CD4-positive, alpha-beta T cell (primary cell): ENCODE results near the gene RBM45. TPM values are rescaled to one million over a fixed set of nuclear protein-coding genes. Genes with fewer than 3 reads are reported as not detected.
"Not testable (repeated sequence)": the region's sequence is repeated elsewhere in the genome, so short reads cannot be mapped to it uniquely, and the experiment has no call there.

Experiments used
- ATAC-seq: fragments of 200-7000 bp; cut with Tn5 transposase; one replicate; pipeline ENCODE4 v1.10.0; 2022; ENCODE audit warnings: mild to moderate bottlenecking; ENCODE audit not compliant: poor library complexity
- CTCF ChIA-PET: fragments of 350-600 bp; sonication (Branson Sonifier 250); formaldehyde crosslinking; loops from one replicate; lab custom pipeline; 2021; ENCODE audit warnings: antibody characterized with exemption, inconsistent platforms; lab: Charles Lee
- POLR2A ChIA-PET: fragments of 350-600 bp; sonication (Branson Sonifier 250); formaldehyde crosslinking; loops from one replicate; lab custom pipeline; 2021; ENCODE audit warnings: antibody characterized with exemption, inconsistent platforms; lab: Charles Lee
- DNase-seq, 14 experiments: peaks; one replicate each; pipeline ENCODE4 v3.0.0-alpha.2; 2013 to 2020; ENCODE audit warnings: mixed read lengths in 2 of 14
- H3K27ac ChIP-seq, 2 donors: one replicate each; pipeline versions ENCODE4 v1.5.1 to v1.7.0; 2013; ENCODE audit warnings: low read length in 2 of 2, low read depth in 1 of 2, mild to moderate bottlenecking in 1 of 2
- H3K27me3 ChIP-seq, 2 experiments: 1 replicate in 1 of 2; 2 replicates in 1 of 2; pipeline versions ENCODE4 v1.6.1 to v1.7.0; 2013; ENCODE audit warnings: low read length in 2 of 2, control low read depth in 1 of 2, mild to moderate bottlenecking in 1 of 2, moderate library complexity in 1 of 2; ENCODE audit not compliant: insufficient read depth in 2 of 2, control insufficient read depth in 1 of 2
- H3K36me3 ChIP-seq: one replicate; pipeline ENCODE4 v1.6.1; 2013; ENCODE audit warnings: low read length, control low read depth; ENCODE audit not compliant: insufficient read depth
- H3K4me1 ChIP-seq: one replicate; pipeline ENCODE4 v1.6.1; 2013; ENCODE audit warnings: low read length, control low read depth; ENCODE audit not compliant: insufficient read depth
- H3K4me3 ChIP-seq: one replicate; pipeline ENCODE4 v1.5.1; 2013; ENCODE audit warnings: mild to moderate bottlenecking, low read length, moderate library complexity
- H3K9me3 ChIP-seq, 2 experiments: 1 replicate in 1 of 2; 2 replicates in 1 of 2; pipeline versions ENCODE4 v1.6.1 to v1.7.0; 2013; ENCODE audit warnings: low read length in 2 of 2, mild to moderate bottlenecking in 2 of 2, control low read depth in 1 of 2, moderate library complexity in 1 of 2; ENCODE audit not compliant: control insufficient read depth in 1 of 2, insufficient read depth in 1 of 2
- H3K27ac Mint-ChIP-seq: one replicate; pipeline ENCODE4 v1.8.0; 2020; ENCODE audit warnings: mixed read lengths
- H3K27me3 Mint-ChIP-seq: one replicate; pipeline ENCODE4 v1.8.0; 2021; ENCODE audit warnings: mixed read lengths
- H3K36me3 Mint-ChIP-seq: one replicate; pipeline ENCODE4 v1.8.0; 2021; ENCODE audit warnings: low read depth, mixed read lengths
- H3K4me1 Mint-ChIP-seq: one replicate; pipeline ENCODE4 v1.8.0; 2021; ENCODE audit warnings: low read depth, mixed read lengths
- H3K4me3 Mint-ChIP-seq: one replicate; pipeline ENCODE4 v1.8.0; 2020; ENCODE audit warnings: mild to moderate bottlenecking, mixed read lengths
- H3K9me3 Mint-ChIP-seq: one replicate; pipeline ENCODE4 v1.8.0; 2020; ENCODE audit warnings: mixed read lengths
- intact Hi-C, 2 experiments: fragments of 100-400 bp; cut with DNase I in 1 of 2; cut with micrococcal nuclease in 1 of 2; formaldehyde crosslinking; loops; one replicate each; pipeline versions ENCODE4 v1.15.1 to v1.9.0; 2023 to 2025; cut with DNase I, micrococcal nuclease
- total RNA-seq, 174 experiments: library from RNA in 2 of 174; stranded (reverse) in 2 of 174; gene quantifications; one replicate each; pipeline ENCODE4 v1.2.3 and lab custom pipeline; 2021 to 2026
- TF ChIP-seq, protein P1 (sequence below): fragments of 200-600 bp; IDR thresholded peaks from one replicate; pipeline ENCODE4 v1.8.0; 2022; ENCODE audit warnings: antibody characterized with exemption, mild to moderate bottlenecking

Gene RBM45
- total RNA-seq, 2 experiments from 2014 or later, result 6.9 to 9.5 TPM

DNA sequence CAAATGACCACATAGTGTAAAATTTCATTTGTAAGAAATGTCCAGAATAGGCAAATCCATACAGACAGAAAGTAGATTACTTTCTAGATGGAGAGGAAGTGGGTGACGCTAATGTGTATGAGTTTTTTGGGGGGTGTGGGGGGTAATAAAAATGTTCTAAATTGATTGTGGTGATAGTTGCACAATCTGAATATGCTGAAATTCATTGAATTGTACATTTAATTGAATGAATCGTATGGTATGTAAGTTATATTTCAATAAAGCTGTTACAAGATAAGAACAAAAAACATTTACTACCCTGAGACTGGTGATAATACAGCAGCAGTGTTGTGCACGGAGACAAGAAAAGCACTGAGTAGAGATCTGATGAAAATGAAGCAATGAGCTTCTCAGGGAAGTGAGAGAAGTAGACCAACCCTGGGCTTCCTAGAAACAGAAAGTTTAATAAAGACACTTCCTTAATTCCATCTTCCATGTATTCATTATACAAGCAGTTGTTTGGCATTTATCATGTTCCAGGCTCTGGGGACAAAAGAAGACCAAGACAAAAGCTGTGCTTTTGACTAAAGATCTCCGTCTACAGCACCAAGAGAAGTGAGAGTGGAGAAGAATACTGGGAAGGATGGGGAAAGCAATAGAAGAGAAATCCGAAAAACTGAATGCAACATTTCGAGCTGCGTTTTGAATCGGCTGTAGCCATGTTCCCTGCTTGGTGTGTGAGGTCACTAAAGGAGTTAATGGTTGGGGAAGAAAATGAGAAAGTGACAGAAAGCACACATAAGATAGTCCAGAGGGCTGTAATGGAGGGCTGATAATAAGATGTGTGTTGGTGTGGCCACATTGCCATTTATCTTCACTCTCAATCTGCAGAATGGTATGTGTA is 37.9 kb upstream of the RBM45 start:
- H3K27ac ChIP-seq, result no peak overlapping the region
- H3K9me3 Mint-ChIP-seq, result no peaks in the 10 kb centered on the region
- H3K36me3 ChIP-seq, result no peaks in the 10 kb centered on the region
- ChIA-PET CTCF (no interaction called here), POLR2A (no interaction called here)
- H3K27me3 Mint-ChIP-seq, result peaks cover 69% of the 10 kb centered on the region
- no peaks in the 10 kb centered on the region for H3K4me1 Mint-ChIP-seq
- H3K4me1 ChIP-seq, result peaks cover 9% of the 10 kb centered on the region
- H3K27me3 ChIP-seq, result peaks cover 35 to 38% of the 10 kb centered on the region in 2 experiments
- H3K4me3 Mint-ChIP-seq, result no peak overlapping the region
- ATAC-seq (no peak), DNase-seq (no peak)
- H3K36me3 Mint-ChIP-seq, result no peaks in the 10 kb centered on the region
- TF ChIP-seq, protein P1, sequence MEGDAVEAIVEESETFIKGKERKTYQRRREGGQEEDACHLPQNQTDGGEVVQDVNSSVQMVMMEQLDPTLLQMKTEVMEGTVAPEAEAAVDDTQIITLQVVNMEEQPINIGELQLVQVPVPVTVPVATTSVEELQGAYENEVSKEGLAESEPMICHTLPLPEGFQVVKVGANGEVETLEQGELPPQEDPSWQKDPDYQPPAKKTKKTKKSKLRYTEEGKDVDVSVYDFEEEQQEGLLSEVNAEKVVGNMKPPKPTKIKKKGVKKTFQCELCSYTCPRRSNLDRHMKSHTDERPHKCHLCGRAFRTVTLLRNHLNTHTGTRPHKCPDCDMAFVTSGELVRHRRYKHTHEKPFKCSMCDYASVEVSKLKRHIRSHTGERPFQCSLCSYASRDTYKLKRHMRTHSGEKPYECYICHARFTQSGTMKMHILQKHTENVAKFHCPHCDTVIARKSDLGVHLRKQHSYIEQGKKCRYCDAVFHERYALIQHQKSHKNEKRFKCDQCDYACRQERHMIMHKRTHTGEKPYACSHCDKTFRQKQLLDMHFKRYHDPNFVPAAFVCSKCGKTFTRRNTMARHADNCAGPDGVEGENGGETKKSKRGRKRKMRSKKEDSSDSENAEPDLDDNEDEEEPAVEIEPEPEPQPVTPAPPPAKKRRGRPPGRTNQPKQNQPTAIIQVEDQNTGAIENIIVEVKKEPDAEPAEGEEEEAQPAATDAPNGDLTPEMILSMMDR, result no peak
- H3K9me3 ChIP-seq, result peaks cover 0 to 10% of the 10 kb centered on the region in 2 experiments
- H3K4me3 ChIP-seq, result no peak overlapping the region
- no peak overlapping the region for H3K27ac Mint-ChIP-seq
- intact Hi-C loops, result no loop called here

DNA sequence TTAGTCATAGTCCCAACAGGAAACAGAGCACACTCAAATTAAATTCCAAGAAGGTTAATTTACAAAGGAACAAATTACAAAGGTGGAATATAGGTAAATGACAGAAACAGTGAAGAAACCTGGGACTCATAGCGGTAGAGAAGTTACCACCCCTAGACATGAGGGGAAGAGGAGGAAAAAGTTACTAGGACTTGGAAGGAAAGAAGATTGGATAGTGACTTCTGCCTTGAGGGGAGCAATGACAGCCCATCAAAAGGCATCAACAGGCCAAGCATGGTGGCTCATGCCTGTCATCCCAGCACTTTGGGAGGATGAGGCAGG is 37.3 kb upstream of the RBM45 start:
- Histone ChIP-seq H3K27ac (no peak overlapping the region), H3K36me3 (no peaks in the 10 kb centered on the region), H3K9me3 (peaks cover 0 to 10% of the 10 kb centered on the region in 2 experiments), H3K4me1 (peaks cover 9% of the 10 kb centered on the region), H3K27me3 (peaks cover 34 to 35% of the 10 kb centered on the region in 2 experiments), H3K4me3 (no peak overlapping the region)
- TF ChIP-seq, protein P1, result no peak
- Mint-ChIP-seq H3K27ac (no peak overlapping the region), H3K36me3 (no peaks in the 10 kb centered on the region), H3K4me3 (no peak overlapping the region), H3K9me3 (no peaks in the 10 kb centered on the region), H3K27me3 (peaks cover 71% of the 10 kb centered on the region), H3K4me1 (no peaks in the 10 kb centered on the region)
- ChIA-PET POLR2A (no interaction called here), CTCF (no interaction called here)
- intact Hi-C loops, result no loop called here
- DNase-seq (no peak), ATAC-seq (no peak)

DNA sequence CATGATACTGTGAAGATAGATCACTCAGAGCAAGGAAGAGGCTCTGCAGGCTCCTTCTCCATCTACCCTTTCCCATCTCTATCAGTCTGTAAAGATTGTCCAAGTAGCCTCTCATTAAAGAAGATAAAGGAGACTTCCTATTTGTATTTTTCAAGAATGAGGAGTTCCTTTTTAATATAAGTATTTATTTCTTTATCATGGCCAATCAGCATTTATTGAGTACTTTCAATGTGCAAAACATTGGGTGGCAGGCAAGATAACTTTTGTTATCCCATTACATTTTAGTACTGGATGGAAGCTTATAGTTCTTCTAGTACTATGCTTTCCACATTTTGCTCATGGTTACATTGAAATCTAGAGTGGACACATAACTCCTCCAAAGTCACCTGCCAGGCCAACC is 36.1 kb upstream of the RBM45 start:
- POLR2A ChIA-PET, result no interaction called here
- H3K27me3 Mint-ChIP-seq, result peaks cover 61% of the 10 kb centered on the region

DNA sequence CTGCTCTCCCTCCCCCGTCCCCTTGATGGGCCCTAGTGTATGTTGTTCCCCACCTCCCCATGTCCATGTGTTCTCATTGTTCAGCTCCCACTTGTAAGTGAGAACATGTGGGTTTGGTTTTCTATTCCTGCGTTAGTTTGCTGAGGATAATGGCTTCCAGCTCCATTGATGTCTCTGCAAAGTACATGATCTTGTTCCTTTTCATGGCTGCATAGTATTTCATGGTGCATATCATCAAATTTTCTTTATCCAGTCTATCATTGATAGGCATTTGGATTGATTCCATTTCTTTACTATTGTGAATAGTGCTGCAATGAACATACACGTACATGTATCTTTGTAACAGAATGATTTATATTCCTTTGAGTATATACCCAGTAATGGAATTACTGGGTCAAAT is 33.0 kb upstream of the RBM45 start:
- H3K4me1 ChIP-seq, H3K27me3 ChIP-seq, DNase-seq, ATAC-seq, CTCF ChIA-PET, H3K4me1 Mint-ChIP-seq, H3K4me3 ChIP-seq, H3K9me3 Mint-ChIP-seq, POLR2A ChIA-PET, H3K27ac ChIP-seq, H3K4me3 Mint-ChIP-seq, H3K36me3 Mint-ChIP-seq, intact Hi-C loops, H3K27ac Mint-ChIP-seq, H3K36me3 ChIP-seq, H3K9me3 ChIP-seq: not testable (repeated sequence)
- H3K27me3 Mint-ChIP-seq, result peaks cover 32% of the 10 kb centered on the region

More for the DNA sequence above, 36.1 kb upstream of the RBM45 start:
- peaks cover 9% of the 10 kb centered on the region for H3K4me1 ChIP-seq
- DNase-seq (no peak), ATAC-seq (no peak)
- H3K36me3 ChIP-seq, result no peaks in the 10 kb centered on the region
- intact Hi-C loops, result no loop called here
- TF ChIP-seq, protein P1, result no peak
- no peak overlapping the region for H3K4me3 ChIP-seq
- no peaks in the 10 kb centered on the region for H3K9me3 Mint-ChIP-seq
- CTCF ChIA-PET, result no interaction called here
- H3K9me3 ChIP-seq, result peaks cover 0 to 10% of the 10 kb centered on the region in 2 experiments
- peaks cover 29 to 34% of the 10 kb centered on the region in 2 experiments for H3K27me3 ChIP-seq
- H3K36me3 Mint-ChIP-seq, result no peaks in the 10 kb centered on the region
- H3K27ac ChIP-seq, result no peak overlapping the region
- H3K27ac Mint-ChIP-seq, result no peak overlapping the region
- no peaks in the 10 kb centered on the region for H3K4me1 Mint-ChIP-seq
- no peak overlapping the region for H3K4me3 Mint-ChIP-seq
